ENCODE results near the gene CNOT8. TPM values are rescaled to one million over a fixed set of nuclear protein-coding genes. Genes with fewer than 3 reads are reported as not detected.

The CNOT8 gene
- total and polyA plus RNA-seq, 2 experiments from 2014 or later: 69.2 to 73.6 TPM

DNA sequence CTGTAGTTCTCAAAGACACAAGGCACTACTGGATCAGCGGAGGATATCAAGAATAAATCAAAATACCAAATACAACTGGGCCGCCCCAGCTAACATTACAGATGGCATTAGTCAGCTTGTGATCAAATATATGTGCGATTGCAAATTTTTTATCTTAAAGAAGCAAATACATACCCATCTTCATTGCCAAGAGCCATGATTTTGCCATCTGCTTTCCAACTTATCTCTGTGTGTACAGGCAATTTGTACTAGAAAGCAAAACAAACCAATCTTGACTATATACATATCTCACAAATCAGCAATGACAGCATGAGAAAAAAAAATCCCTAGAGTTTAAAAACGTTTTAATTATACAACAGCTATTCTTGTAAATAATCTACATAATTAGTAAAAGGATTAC, 59.3 kb downstream of the CNOT8 start:
- no peak for DNase-seq

DNA sequence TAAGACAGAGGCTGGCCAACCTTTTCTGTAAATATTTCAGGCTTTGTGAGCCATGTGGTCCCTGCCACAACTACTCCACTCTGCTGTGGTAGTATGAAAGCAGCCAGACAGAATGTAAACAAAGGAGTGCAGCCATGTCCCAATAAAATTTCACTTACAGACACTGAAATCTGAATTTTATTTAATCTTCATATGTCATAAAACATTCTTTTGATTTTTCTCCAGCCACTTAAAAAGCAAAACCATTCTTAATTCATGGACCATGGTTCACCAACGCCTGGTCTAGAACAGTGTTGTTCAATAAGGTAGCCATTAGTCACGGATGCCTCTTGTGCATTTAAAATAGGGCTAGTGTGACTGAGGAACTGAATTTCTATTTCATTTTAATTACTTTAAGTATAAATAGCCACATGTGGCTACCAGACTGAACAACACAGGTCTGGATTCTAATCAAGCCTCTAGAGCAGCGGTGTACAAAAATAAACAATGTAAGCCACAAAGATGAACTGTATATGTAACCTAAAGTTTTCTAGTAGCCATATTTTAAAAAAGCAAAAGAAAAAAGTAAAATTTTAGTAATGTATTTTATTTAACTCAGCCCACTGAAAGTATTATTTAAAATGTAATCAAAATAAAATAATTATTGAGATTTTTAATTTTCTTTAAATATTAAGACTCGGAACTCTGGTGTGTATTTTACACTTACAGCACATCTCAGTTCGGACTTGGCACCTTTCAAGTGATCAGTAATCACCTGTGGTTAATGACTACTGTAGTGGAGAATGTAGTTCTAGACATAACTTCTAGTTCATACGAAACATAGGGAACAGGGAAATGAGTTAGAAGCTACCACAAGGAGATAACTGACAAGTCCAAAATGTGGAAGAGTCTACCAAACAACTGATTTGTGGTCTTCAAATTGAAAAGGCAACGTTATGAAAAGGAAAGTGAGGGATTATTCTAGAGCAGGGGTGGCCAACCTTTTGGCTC, 65.3 kb downstream of the CNOT8 start:
- Histone ChIP-seq H3K27ac (no peak overlapping the region), H3K4me3 (no peak overlapping the region), H3K9me3 (ENCODE audit: low read depth) (no peaks in the 10 kb centered on the region), H3K4me1 (ENCODE audit: insufficient read depth) (no peaks in the 10 kb centered on the region), H3F3A (ENCODE audit: insufficient read depth) (no peaks in the 10 kb centered on the region), H3K36me3 (ENCODE audit: low read depth) (peaks cover 44% of the 10 kb centered on the region), H3K79me2 (ENCODE audit: insufficient read depth) (no peaks in the 10 kb centered on the region), H2AFZ (no peak overlapping the region), H3K27me3 (replicated peaks; ENCODE audit: insufficient read depth) (no peaks in the 10 kb centered on the region), H4K20me1 (ENCODE audit: insufficient read depth) (no peaks in the 10 kb centered on the region), H3K9me2 (ENCODE audit: insufficient read depth) (no peaks in the 10 kb centered on the region), H3K9ac (no peak overlapping the region), H3K4me2 (ENCODE audit: unreplicated experiment) (no peak overlapping the region)
- in situ Hi-C loops (cut with MboI): no loop called here
- TF ChIP-seq EZH2 (IDR thresholded peaks at IDR 0.05; ENCODE audit: insufficient read depth, poor library complexity, severe bottlenecking) (no peak), EZH2phosphoT487 (IDR thresholded peaks at IDR 0.05; ENCODE audit: insufficient read depth, low read depth) (no peak)
- WGBS, 2 experiments (ENCODE audit: low coverage in 1 of 2, low lambda C conversion rate in 2 of 2, missing lambda C conversion rate in 2 of 2): 87 to 88% methylated on average over 7 of the region's 7 CpGs
- DNase-seq: no peak

More for the DNA sequence above, 59.3 kb downstream of the CNOT8 start:
- Histone ChIP-seq H4K20me1 (ENCODE audit: insufficient read depth) (no peaks in the 10 kb centered on the region), H3K79me2 (ENCODE audit: insufficient read depth) (no peaks in the 10 kb centered on the region), H3K9me2 (ENCODE audit: insufficient read depth) (no peaks in the 10 kb centered on the region), H3K9ac (no peak overlapping the region), H3K27me3 (replicated peaks; ENCODE audit: insufficient read depth) (no peaks in the 10 kb centered on the region), H3K4me2 (ENCODE audit: unreplicated experiment) (no peak overlapping the region), H3K9me3 (ENCODE audit: low read depth) (no peaks in the 10 kb centered on the region), H3K27ac (no peak overlapping the region), H3K36me3 (ENCODE audit: low read depth) (peaks cover 29% of the 10 kb centered on the region), H3K4me3 (no peak overlapping the region), H3K4me1 (ENCODE audit: insufficient read depth) (no peaks in the 10 kb centered on the region), H2AFZ (no peak overlapping the region), H3F3A (ENCODE audit: insufficient read depth) (no peaks in the 10 kb centered on the region)
- WGBS, 2 experiments (ENCODE audit: low coverage in 1 of 2, low lambda C conversion rate in 2 of 2, missing lambda C conversion rate in 2 of 2): 89 to 93% methylated on average over 4 of the region's 4 CpGs
- no peak for TF ChIP-seq EZH2 (IDR thresholded peaks at IDR 0.05; ENCODE audit: insufficient read depth, poor library complexity, severe bottlenecking)
- no peak for TF ChIP-seq EZH2phosphoT487 (IDR thresholded peaks at IDR 0.05; ENCODE audit: insufficient read depth, low read depth)
- in situ Hi-C loops (cut with MboI): no loop called here

MicroRNA genes within 50 kb of the gene (microRNA counts, 767-probe panel; counts per million panel counts)
- microRNA hsa-miR-378h: 447 counts per million, percentile 86 among the panel's probes with 10 or more counts

Small RNA genes lying within 50 kb of the gene (microRNA-seq; reads per million reads assigned to microRNA genes)
- gene MIR378H (ENCODE audit: borderline number of aligned reads): not detected

Small RNA genes lying within 50 kb of the gene (small RNA-seq; reads per million reads assigned to genes)
- not detected for gene MIR378H (ENCODE audit: low read depth, low replicate concordance)

Other genes with a start within 250 kb of the CNOT8 start
- gene LARP1, start 103.2 kb upstream of the CNOT8 start, total RNA-seq (2014; rRNA removed; shearing (Covaris generic)): 59.9 and 81.9 TPM in 2 replicates
- 30.2 and 33.8 TPM in 2 replicates for gene LARP1, start 103.2 kb upstream of the CNOT8 start, polyA plus RNA-seq (2016; fragmentation: Nextera tagmentation; extraction: Ambion mirVana)
- gene FAXDC2, start 8.0 kb upstream of the CNOT8 start, total RNA-seq (2014; rRNA removed; shearing (Covaris generic)): 10.3 and 12.8 TPM in 2 replicates
- gene FAXDC2, start 8.0 kb upstream of the CNOT8 start, polyA plus RNA-seq (2016; fragmentation: Nextera tagmentation; extraction: Ambion mirVana): 5.4 and 6.7 TPM in 2 replicates
- 10.6 and 13.8 TPM in 2 replicates for gene GEMIN5, start 79.6 kb downstream of the CNOT8 start, total RNA-seq (2014; rRNA removed; shearing (Covaris generic))
- 9.1 and 9.4 TPM in 2 replicates for gene GEMIN5, start 79.6 kb downstream of the CNOT8 start, polyA plus RNA-seq (2016; fragmentation: Nextera tagmentation; extraction: Ambion mirVana)
- 4.8 and 11.5 TPM in 2 replicates for gene MRPL22, start 82.4 kb downstream of the CNOT8 start, total RNA-seq (2014; rRNA removed; shearing (Covaris generic))
- gene MRPL22, start 82.4 kb downstream of the CNOT8 start, polyA plus RNA-seq (2016; fragmentation: Nextera tagmentation; extraction: Ambion mirVana): 93.7 and 95.9 TPM in 2 replicates
- gene KIF4B, start 155.1 kb downstream of the CNOT8 start, total RNA-seq (2014; rRNA removed; shearing (Covaris generic)): not detected in 2 replicates
- not detected in 2 replicates for gene KIF4B, start 155.1 kb downstream of the CNOT8 start, polyA plus RNA-seq (2016; fragmentation: Nextera tagmentation; extraction: Ambion mirVana)

Data from GM23248 (cell line).